ENCODE data around the gene AUTS2. TPM values are rescaled to one million over a fixed set of nuclear protein-coding genes. Genes with fewer than 3 reads are reported as not detected.

The AUTS2 gene
- total and polyA plus RNA-seq, 2 experiments from 2014 or later, result 32.0 to 91.0 TPM

DNA sequence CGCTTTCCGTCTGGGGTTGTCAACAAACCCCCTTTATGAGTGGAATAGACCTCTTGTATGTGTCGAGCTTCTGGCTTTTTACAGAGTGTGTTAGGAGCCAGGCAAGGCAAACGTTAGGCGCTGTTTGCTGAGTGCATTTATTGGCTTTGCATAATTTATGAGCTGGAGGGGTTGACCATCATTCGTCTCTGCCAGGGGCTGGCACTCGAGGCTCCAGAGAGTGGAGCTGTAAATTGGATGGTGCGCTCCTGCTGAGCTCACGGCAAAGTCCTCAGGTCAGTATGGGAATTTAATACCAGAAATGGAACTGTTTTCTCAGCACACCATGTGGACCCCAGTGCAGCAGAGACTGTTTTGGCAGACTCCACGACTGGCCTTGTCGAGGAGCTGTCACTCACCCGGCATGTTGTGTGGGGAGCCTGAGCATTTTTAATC is 834.3 kb downstream of the AUTS2 start (continued):
- no peak for TF ChIP-seq ZNF462 (CRISPR knock-in tag; IDR thresholded peaks at IDR 0.05)
- no peak for TF ChIP-seq STAT1 (IDR thresholded peaks at IDR 0.05; ENCODE audit: unreplicated experiment)
- TF ChIP-seq EZH2phosphoT487 (IDR thresholded peaks at IDR 0.05; ENCODE audit: unreplicated experiment), result no peak
- no peak for TF ChIP-seq EZH2 (IDR thresholded peaks at IDR 0.05; ENCODE audit: low read depth, unreplicated experiment)
- TF ChIP-seq CTCF (conservative IDR thresholded peaks at IDR 0.05; ENCODE audit: low read depth in 2 of 2), result no peak
- no peak for TF ChIP-seq NANOG (IDR thresholded peaks at IDR 0.05; ENCODE audit: borderline replicate concordance)
- TF ChIP-seq ZNF114 (CRISPR knock-in tag; IDR thresholded peaks at IDR 0.05), result no peak
- TF ChIP-seq CREB1 (CRISPR knock-in tag; IDR thresholded peaks at IDR 0.05; ENCODE audit: low read depth), result no peak

DNA sequence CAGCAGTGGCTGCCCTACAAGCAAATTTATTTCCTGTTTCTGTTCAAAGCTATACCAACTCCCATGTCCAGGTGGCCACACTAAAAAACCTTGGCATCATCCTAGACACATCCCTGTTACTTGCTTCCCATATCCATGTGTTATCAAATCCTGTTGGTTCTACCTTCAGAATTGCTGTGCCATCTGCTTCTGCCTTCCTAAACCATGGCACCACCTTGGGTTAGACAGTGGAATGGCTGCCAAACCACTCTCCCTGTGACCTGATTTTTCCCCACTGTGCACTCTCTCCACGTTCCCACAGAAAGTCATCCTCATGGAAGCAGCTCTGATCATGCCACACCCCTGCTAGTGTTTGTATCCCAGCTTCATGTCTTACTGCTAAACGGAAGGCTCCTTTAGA is 836.1 kb downstream of the AUTS2 start:
- H3K9me3 Mint-ChIP-seq, result no peaks in the 10 kb centered on the region
- TF ChIP-seq EZH2phosphoT487 (IDR thresholded peaks at IDR 0.05; ENCODE audit: unreplicated experiment), result no peak
- no peak for TF ChIP-seq ZNF331 (CRISPR knock-in tag; IDR thresholded peaks at IDR 0.05; ENCODE audit: low read depth)
- no peak for TF ChIP-seq STAT1 (IDR thresholded peaks at IDR 0.05; ENCODE audit: unreplicated experiment)
- peak in 1 of 2 experiments; percentile 31; a peak in 2 of 4 replicates for TF ChIP-seq CTCF (conservative IDR thresholded peaks at IDR 0.05; ENCODE audit: low read depth in 2 of 2)
- Histone ChIP-seq H3K4me2 (no peak overlapping the region), H3F3A (replicated peaks; ENCODE audit: low read depth) (no peaks in the 10 kb centered on the region), H3K79me2 (replicated peaks; ENCODE audit: insufficient read depth) (no peaks in the 10 kb centered on the region), H3K27ac (ENCODE audit: low read depth) (no peak overlapping the region), H3K27me3 (ENCODE audit: insufficient read depth) (no peaks in the 10 kb centered on the region), H3K36me3 (ENCODE audit: insufficient read depth) (no peaks in the 10 kb centered on the region), H3K4me1 (ENCODE audit: insufficient read depth) (no peaks in the 10 kb centered on the region), H2AFZ (no peak overlapping the region), H4K20me1 (replicated peaks; ENCODE audit: insufficient read depth) (no peaks in the 10 kb centered on the region), H3K9me2 (ENCODE audit: insufficient read depth) (no peaks in the 10 kb centered on the region), H3K4me3 (no peak overlapping the region)
- ATAC-seq, result no peak
- DNase-seq (ENCODE audit: low spot score), result no peak
- H3K27ac Mint-ChIP-seq, result no peak overlapping the region
- no peak overlapping the region for H3K4me3 Mint-ChIP-seq
- H3K36me3 Mint-ChIP-seq (ENCODE audit: low read depth), result no peaks in the 10 kb centered on the region
- H3K4me1 Mint-ChIP-seq, result no peaks in the 10 kb centered on the region
- H3K27me3 Mint-ChIP-seq (ENCODE audit: insufficient read depth, low read depth, poor library complexity), result peaks cover 2% of the 10 kb centered on the region

All from GM23338 (cell line).